D721Med (cell line): ENCODE results near the gene PERP.
"Not testable (repeated sequence)": the region's sequence is repeated elsewhere in the genome, so short reads cannot be mapped to it uniquely, and the experiment has no call there.

Experiments used
- DNase-seq: peaks from one replicate; pipeline ENCODE4 v3.0.0; 2011; ENCODE audit warnings: low spot score; ENCODE audit not compliant: insufficient read length
- FAIRE-seq: peaks from 2 replicates; lab custom pipeline; 2011; peaks lifted over from hg19 to GRCh38; lab: Jason Lieb, UNC
- CTCF ChIP-seq: IDR thresholded peaks from 2 replicates; pipeline ENCODE4 v1.5.1; 2012; ENCODE audit warnings: mild to moderate bottlenecking, control low read depth; ENCODE audit not compliant: insufficient read depth; ENCODE audit errors: missing control alignments

The PERP gene

GRCh38 chr6:138084904-138085838 is 22.0 kb downstream of the PERP start:
- FAIRE-seq (no peak), DNase-seq (no peak)
- TF ChIP-seq CTCF = no peak

- no peak for DNase-seq
- no peak for FAIRE-seq
- no peak for TF ChIP-seq CTCF
These were observed 25.0 kb downstream of the PERP start for GRCh38 chr6:138082232-138082631.

- not testable (repeated sequence) for DNase-seq, FAIRE-seq
These were observed 27.7 kb downstream of the PERP start for GRCh38 chr6:138079556-138079955.

GRCh38 chr6:138078491-138078890 is 28.7 kb downstream of the PERP start:
- TF ChIP-seq CTCF = no peak
- FAIRE-seq = no peak
- no peak for DNase-seq

- no peak for FAIRE-seq
- TF ChIP-seq CTCF = no peak
- DNase-seq = no peak
These were observed 34.0 kb downstream of the PERP start for GRCh38 chr6:138073264-138073663.

- FAIRE-seq (no peak), DNase-seq (no peak)
- TF ChIP-seq CTCF = no peak
These were observed 43.5 kb downstream of the PERP start for GRCh38 chr6:138063726-138064125.

- FAIRE-seq (no peak), DNase-seq (no peak)
- TF ChIP-seq CTCF = no peak
These were observed 52.2 kb downstream of the PERP start for GRCh38 chr6:138054982-138055381.
